Calu3 (cell line): Measurements from ENCODE around the gene TVP23C. TPM values are rescaled to one million over a fixed set of nuclear protein-coding genes. Genes with fewer than 3 reads are reported as not detected.

Experiments used
- BruUV-seq: library from RNA; stranded (reverse); fragments of 400-500 nt; replicated peaks from 2 replicates; lab custom pipeline; 2021; lab: Mats Ljungman, UMichigan
- CTCF ChIA-PET: fragments of 300-600 bp; sonication (Branson Sonifier 250); formaldehyde crosslinking; loops from one replicate; lab custom pipeline; 2022; ENCODE audit warnings: antibody characterized with exemption; lab: Charles Lee
- DNase-seq: peaks from one replicate; pipeline ENCODE4 v3.0.0; 2022
- H3K27ac Mint-ChIP-seq: one replicate; pipeline ENCODE4 v1.8.0; 2022; ENCODE audit warnings: mixed read lengths; ENCODE audit not compliant: unreplicated experiment
- H3K27me3 Mint-ChIP-seq: one replicate; pipeline ENCODE4 v1.8.0; 2022; ENCODE audit warnings: mixed read lengths; ENCODE audit not compliant: unreplicated experiment
- H3K36me3 Mint-ChIP-seq: one replicate; pipeline ENCODE4 v1.8.0; 2022; ENCODE audit warnings: mild to moderate bottlenecking, moderate library complexity, mixed read lengths; ENCODE audit not compliant: insufficient read depth, unreplicated experiment
- H3K4me1 Mint-ChIP-seq: one replicate; pipeline ENCODE4 v1.8.0; 2022; ENCODE audit warnings: mild to moderate bottlenecking, low read depth, mixed read lengths; ENCODE audit not compliant: unreplicated experiment
- H3K4me3 Mint-ChIP-seq: one replicate; pipeline ENCODE4 v1.8.0; 2022; ENCODE audit warnings: mild to moderate bottlenecking, low read depth, moderate library complexity, mixed read lengths; ENCODE audit not compliant: unreplicated experiment
- H3K9me3 Mint-ChIP-seq: one replicate; pipeline ENCODE4 v1.8.0; 2022; ENCODE audit warnings: low read depth, mixed read lengths; ENCODE audit not compliant: unreplicated experiment
- CTCF ChIP-seq: fragments of 200-600 bp; IDR thresholded peaks from one replicate; pipeline ENCODE4 v1.8.0; 2022; ENCODE audit warnings: antibody characterized with exemption; ENCODE audit not compliant: unreplicated experiment
- intact Hi-C: fragments of 100-400 bp; cut with micrococcal nuclease; formaldehyde crosslinking; loops from one replicate; pipeline ENCODE4 v1.10.0; 2022; ENCODE audit not compliant: unreplicated experiment
- total RNA-seq: library from RNA; stranded (reverse); gene quantifications from 2 replicates; pipeline ENCODE4 v1.2.3, GENCODE V29; 2022

TVP23C gene
- total RNA-seq, 1 experiment from 2014 or later, result 7.4 TPM

- no peaks in the 10 kb centered on the region for H3K4me1 Mint-ChIP-seq
- intact Hi-C loops, result no loop called here
- CTCF ChIA-PET, result no interaction called here
- TF ChIP-seq CTCF, result no peak
- peaks cover under 1% of the 10 kb centered on the region for H3K9me3 Mint-ChIP-seq
- H3K27me3 Mint-ChIP-seq, result no peaks in the 10 kb centered on the region
- H3K4me3 Mint-ChIP-seq, result no peak overlapping the region
- no peak for DNase-seq
- no TSS peak for BruUV-seq
- H3K36me3 Mint-ChIP-seq, result peaks cover 1% of the 10 kb centered on the region
- no peak overlapping the region for H3K27ac Mint-ChIP-seq
Observed at GRCh38 chr17:15482476-15482875, 80.8 kb downstream of the TVP23C start.

GRCh38 chr17:15481481-15481880, 81.8 kb downstream of the TVP23C start:
- TF ChIP-seq CTCF, result no peak

DNA sequence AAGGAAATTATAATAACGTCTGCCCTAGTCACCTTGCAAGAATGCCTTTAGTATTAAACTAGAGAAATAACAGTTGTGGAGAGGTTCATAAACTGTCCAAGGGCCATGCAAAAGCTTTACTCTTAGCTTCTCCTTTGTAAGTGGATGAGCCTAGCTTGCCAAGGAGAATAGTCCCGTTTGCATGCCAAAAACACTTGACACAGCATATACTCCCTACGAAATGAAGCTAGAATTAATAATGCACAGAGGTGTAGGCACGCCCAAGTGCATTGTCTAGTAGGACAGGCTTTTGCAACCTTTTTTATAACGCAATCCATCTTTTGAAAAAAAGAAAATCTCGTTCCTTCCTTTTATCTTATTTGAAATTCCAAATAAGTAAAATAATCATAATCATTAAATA, 83.1 kb downstream of the TVP23C start:
- no peaks in the 10 kb centered on the region for H3K9me3 Mint-ChIP-seq

More at GRCh38 chr17:15481481-15481880, 81.8 kb downstream of the TVP23C start:
- intact Hi-C loops, result no loop called here
- H3K4me3 Mint-ChIP-seq, result no peak overlapping the region
- H3K36me3 Mint-ChIP-seq, result no peaks in the 10 kb centered on the region
- no peaks in the 10 kb centered on the region for H3K27me3 Mint-ChIP-seq
- no peaks in the 10 kb centered on the region for H3K9me3 Mint-ChIP-seq
- no peak for DNase-seq
- CTCF ChIA-PET, result no interaction called here
- BruUV-seq, result no TSS peak
- H3K27ac Mint-ChIP-seq, result no peak overlapping the region
- no peaks in the 10 kb centered on the region for H3K4me1 Mint-ChIP-seq

GRCh38 chr17:15479703-15480102, 83.6 kb downstream of the TVP23C start:
- Mint-ChIP-seq H3K4me1 (no peaks in the 10 kb centered on the region), H3K9me3 (no peaks in the 10 kb centered on the region), H3K4me3 (no peak overlapping the region), H3K36me3 (no peaks in the 10 kb centered on the region), H3K27ac (no peak overlapping the region), H3K27me3 (no peaks in the 10 kb centered on the region)
- no peak for DNase-seq
- CTCF ChIA-PET, result no interaction called here
- no TSS peak for BruUV-seq
- TF ChIP-seq CTCF, result no peak
- intact Hi-C loops, result no loop called here

More for the DNA sequence above, 83.1 kb downstream of the TVP23C start:
- Mint-ChIP-seq H3K27ac (no peak overlapping the region), H3K36me3 (no peaks in the 10 kb centered on the region), H3K4me1 (no peaks in the 10 kb centered on the region), H3K27me3 (no peaks in the 10 kb centered on the region), H3K4me3 (no peak overlapping the region)
- no peak for DNase-seq
- CTCF ChIA-PET, result no interaction called here
- no TSS peak for BruUV-seq
- no peak for TF ChIP-seq CTCF
- intact Hi-C loops, result no loop called here

GRCh38 chr17:15478845-15479244, 84.4 kb downstream of the TVP23C start:
- no TSS peak for BruUV-seq
- no peak for DNase-seq
- Mint-ChIP-seq H3K4me1 (no peaks in the 10 kb centered on the region), H3K36me3 (no peaks in the 10 kb centered on the region), H3K27ac (no peak overlapping the region), H3K9me3 (no peaks in the 10 kb centered on the region), H3K4me3 (no peak overlapping the region), H3K27me3 (no peaks in the 10 kb centered on the region)
- intact Hi-C loops, result no loop called here
- CTCF ChIA-PET, result no interaction called here
- TF ChIP-seq CTCF, result no peak
